Motor neuron (in vitro differentiated cells): ENCODE measurements around the gene ANKRD44. TPM values are rescaled to one million over a fixed set of nuclear protein-coding genes. Genes with fewer than 3 reads are reported as not detected.
"Not testable (repeated sequence)": the region's sequence is repeated elsewhere in the genome, so short reads cannot be mapped to it uniquely, and the experiment has no call there.

ENCODE experiments used
- ATAC-seq, 8 experiments: fragments of 200-7000 bp; cut with Tn5 transposase; replicated peaks in 6 of 8; 2 replicates each; pipeline ENCODE4 v1.8.0; 2021; ENCODE audit warnings: mild to moderate bottlenecking in 8 of 8, moderate library complexity in 8 of 8
- H3K27ac ChIP-seq, 2 donors: fragments of 250-450 bp; sonication (Bioruptor Pico); 2 replicates each; pipeline ENCODE4 v1.9.0; 2021; ENCODE audit warnings: antibody characterized with exemption in 2 of 2, mild to moderate bottlenecking in 2 of 2, moderate library complexity in 1 of 2
- H3K4me1 ChIP-seq, 2 donors: fragments of 250-450 bp; sonication (Bioruptor Pico); replicated peaks in 1 of 2; 2 replicates each; pipeline ENCODE4 v1.6.1; 2021; ENCODE audit warnings: antibody characterized with exemption in 2 of 2, mild to moderate bottlenecking in 2 of 2, moderate library complexity in 1 of 2
- H3K4me3 ChIP-seq, 5 donors: fragments of 250-450 bp; sonication (Bioruptor Pico); 2 replicates each; pipeline ENCODE4 v1.9.0; 2021; ENCODE audit warnings: antibody characterized with exemption in 5 of 5, mild to moderate bottlenecking in 5 of 5, moderate library complexity in 4 of 5
- WGBS, 10 experiments: fragments of 450-650 bp; shearing (Covaris generic); methylation state at CpG; one replicate each; pipeline ENCODE4 v1.0.0; 2022; 5-methylcytosine and 5-hydroxymethylcytosine counted together
- in situ Hi-C, 9 experiments: fragments of 400-800 bp; cut with MboI; loops; one replicate each; pipeline ENCODE4 v1.15.0; 2021; ENCODE audit warnings: low sequenced_read_pairs in 9 of 9, low pct_unique_long_range_greater_than_20kb in 2 of 9; ENCODE audit not compliant: unreplicated experiment in 9 of 9
- total RNA-seq, 8 experiments: library from RNA; unstranded; fragments of 300-600 nt; gene quantifications; 2 replicates each; pipeline versions ENCODE4 v1.2.3 to v1.2.4, GENCODE V29; 2022

The ANKRD44 gene
- total RNA-seq, 8 experiments from 2014 or later, result 3.4 to 28.8 (median 14.8) TPM

DNA sequence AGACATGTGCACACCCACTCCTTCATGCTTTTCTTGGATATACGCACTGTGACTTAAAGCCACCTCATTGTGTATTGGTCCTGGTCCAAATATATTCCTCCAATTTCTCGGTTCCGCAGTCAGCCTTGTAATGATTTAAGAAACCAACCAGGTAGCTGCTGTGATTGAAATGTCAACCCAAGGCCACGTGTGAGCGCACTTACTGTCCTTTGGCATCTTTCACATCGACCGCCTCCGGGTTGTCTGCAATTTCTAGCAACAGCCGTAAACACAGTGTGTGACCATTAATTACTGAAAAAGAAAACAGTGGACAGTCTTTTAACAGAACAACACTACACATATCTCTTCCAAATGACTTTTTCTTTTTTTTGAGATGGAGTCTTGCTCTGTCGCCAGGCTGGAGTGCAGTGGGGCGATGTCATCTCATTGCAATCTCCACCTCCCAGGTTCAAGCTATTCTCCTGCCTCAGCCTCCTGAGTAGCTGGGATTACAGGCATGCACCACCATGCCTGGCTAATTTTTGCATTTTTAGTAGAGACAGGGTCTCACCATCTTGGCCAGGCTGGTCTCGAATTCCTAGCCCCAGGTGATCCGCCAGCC lies 301.7 kb downstream of the ANKRD44 start:
- H3K4me3 ChIP-seq, in situ Hi-C loops, H3K27ac ChIP-seq, ATAC-seq: not testable (repeated sequence)
- WGBS, 10 experiments, result 79 to 100% (median 96%) methylated on average over 1 to 13 of the region's 13 CpGs
- peaks cover 24 to 31% of the 10 kb centered on the region in 2 donors for H3K4me1 ChIP-seq

DNA sequence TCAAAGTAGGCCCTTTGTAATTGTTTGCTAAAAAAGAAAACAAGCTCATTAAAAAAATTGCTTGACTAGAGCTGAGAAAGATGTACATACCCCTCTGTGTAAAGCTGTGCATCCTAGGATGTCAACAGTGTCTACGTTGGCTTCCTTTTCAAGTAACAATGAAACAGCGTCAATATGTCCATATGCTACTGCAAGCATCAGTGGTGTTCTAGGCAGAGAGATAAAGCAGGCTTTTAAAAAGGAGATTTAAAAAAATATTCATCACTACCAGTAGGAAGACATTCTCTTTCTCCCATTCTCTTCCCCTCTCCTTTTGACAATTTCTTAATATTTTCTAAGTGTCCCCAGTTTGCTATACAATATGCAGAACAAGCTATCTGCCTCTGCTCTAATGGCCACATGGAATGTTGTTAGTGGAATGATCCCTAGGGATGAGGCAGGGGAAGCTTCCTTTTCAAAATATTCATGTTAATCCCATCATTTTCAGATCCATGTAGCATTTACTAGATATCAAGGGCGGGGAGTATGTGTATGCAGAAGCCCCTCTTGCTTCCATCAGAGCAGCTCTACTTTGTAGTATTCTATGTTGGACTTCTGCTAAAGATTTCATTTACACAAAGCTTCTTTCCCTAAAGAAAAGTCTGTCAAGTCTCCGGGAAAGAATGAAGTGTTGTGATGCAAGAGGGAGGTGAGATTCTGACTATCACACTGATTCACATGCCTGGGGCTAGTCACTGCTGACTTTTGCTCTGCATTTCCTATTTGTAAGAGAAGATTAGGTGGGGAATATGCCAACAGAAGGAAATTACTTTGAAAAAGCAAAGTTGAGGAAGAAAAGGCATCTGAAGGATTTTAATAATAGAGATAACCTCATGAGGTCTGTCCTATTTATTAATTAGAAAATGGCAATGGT lies 302.6 kb downstream of the ANKRD44 start:
- Histone ChIP-seq H3K4me1 (peaks cover 24 to 31% of the 10 kb centered on the region in 2 donors), H3K27ac (peak overlapping the region; percentile 2 to 10), H3K4me3 (no peak overlapping the region)
- WGBS, 10 experiments, result 32 to 90% (median 64%) methylated on average over 2 to 4 of the region's 4 CpGs; no CpG with 5 or more reads in 1 of the 10 experiments
- ATAC-seq, result peak in 7 of 8 experiments; percentile 23 to 87 (median 49)
- in situ Hi-C loops, result no loop called here

DNA sequence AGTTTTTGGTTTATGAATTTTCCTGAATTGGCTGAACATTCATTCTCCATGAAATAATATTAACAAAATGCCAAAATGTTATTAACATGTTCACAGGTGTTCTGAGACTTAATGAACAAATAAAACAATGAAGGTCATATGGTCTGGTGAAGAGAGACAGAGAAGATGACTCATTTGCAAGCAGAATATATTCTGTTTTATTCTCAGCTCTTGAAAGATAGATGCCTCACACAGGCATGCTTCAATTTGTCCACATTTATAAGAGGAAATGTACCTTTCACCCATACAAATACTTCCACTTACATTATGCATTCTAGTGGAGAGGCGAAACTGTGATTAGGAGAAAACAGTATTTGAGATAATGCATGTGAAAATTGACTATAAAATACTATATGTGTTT lies 308.7 kb downstream of the ANKRD44 start:
- H3K27ac ChIP-seq, result no peak overlapping the region
- 40 to 100% (median 92%) methylated on average over 1 of the region's 1 CpG; no CpG with 5 or more reads in 3 of the 10 experiments for WGBS, 10 experiments
- no peak overlapping the region for H3K4me3 ChIP-seq
- no peaks in the 10 kb centered on the region for H3K4me1 ChIP-seq
- in situ Hi-C loops, result no loop called here
- no peak for ATAC-seq

DNA sequence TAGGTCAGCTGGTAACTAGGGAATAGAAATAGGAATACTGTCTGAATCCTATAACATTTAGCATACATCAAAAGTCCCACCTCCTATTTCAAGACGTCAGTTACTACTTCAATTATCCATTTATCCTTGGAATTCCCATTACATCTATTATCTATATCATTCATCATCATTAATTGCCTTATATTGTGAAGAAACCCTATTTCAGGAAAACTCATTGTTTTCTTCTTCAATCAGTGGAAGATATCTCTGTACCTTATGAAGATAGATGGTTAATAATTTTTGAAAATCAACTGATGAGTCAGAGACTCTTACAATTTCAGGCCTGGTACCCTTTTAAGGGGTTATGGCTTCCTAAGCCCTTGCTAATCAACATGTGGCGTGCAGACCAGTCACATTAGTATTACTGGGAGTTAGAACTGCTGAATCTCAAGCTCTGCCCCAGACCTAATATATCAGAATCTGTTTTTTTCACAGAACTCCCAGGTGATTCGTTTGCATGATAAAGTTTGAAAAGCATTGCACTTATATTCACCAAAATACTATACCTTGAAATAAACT lies 314.7 kb downstream of the ANKRD44 start:
- Histone ChIP-seq H3K4me3 (no peak overlapping the region), H3K4me1 (peaks cover 1 to 12% of the 10 kb centered on the region in 2 donors), H3K27ac (no peak overlapping the region)
- WGBS, 10 experiments, result 37 to 100% (median 65%) methylated on average over 1 to 3 of the region's 3 CpGs; no CpG with 5 or more reads in 1 of the 10 experiments
- ATAC-seq, result peak in 2 of 8 experiments; percentile 20 to 23
- in situ Hi-C loops, result no loop called here

DNA sequence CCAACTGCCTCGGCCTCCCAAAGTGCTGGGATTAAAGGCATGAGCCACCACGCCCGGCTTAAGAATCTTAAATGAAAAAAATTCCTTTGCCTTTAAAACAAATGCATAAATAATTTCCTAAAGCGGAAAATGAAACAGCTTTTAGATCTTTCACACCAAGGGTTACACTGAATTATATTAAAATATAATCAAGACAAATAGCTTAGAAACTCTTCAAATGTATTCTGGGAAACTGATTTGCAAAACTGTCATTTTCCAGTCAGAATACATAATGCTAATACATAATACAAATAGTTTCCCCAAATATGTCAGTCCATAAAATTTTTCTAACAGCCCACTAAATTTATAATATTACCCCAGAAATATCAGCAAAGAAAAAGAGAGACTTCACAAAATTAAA lies 315.8 kb downstream of the ANKRD44 start:
- ATAC-seq, result peak in 3 of 8 experiments; percentile 26 to 84 (median 32)
- Histone ChIP-seq H3K27ac (no peak overlapping the region), H3K4me1 (peaks cover 4 to 19% of the 10 kb centered on the region in 2 donors), H3K4me3 (no peak overlapping the region)
- 0 to 100% (median 94%) methylated on average over 1 to 4 of the region's 4 CpGs; no CpG with 5 or more reads in 1 of the 10 experiments for WGBS, 10 experiments
- in situ Hi-C loops, result no loop called here

DNA sequence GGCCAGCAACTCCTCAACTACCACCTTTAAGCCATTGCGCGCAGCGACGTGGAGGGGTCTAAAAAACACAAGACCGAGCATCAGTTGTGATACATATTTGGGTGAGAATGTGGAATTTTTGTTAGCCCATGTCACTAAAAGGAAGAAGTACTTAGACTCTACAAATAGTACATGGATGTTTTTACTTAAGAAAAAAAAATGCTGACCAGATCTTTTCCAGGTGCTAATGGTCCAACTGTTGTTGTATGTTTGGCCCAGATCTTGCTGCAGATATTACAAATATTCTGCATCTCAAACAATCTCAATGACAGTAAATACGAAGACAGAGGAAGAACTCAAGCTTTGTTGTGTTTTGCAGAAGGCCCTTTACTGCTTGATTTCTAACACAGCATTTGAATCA lies 317.0 kb downstream of the ANKRD44 start:
- H3K4me1 ChIP-seq, result peaks cover 8 to 28% of the 10 kb centered on the region in 2 donors
- 57 to 100% (median 92%) methylated on average over 1 to 6 of the region's 6 CpGs; no CpG with 5 or more reads in 1 of the 10 experiments for WGBS, 10 experiments
- H3K4me3 ChIP-seq, result no peak overlapping the region
- H3K27ac ChIP-seq, result no peak overlapping the region
- in situ Hi-C loops, result no loop called here
- no peak for ATAC-seq

DNA sequence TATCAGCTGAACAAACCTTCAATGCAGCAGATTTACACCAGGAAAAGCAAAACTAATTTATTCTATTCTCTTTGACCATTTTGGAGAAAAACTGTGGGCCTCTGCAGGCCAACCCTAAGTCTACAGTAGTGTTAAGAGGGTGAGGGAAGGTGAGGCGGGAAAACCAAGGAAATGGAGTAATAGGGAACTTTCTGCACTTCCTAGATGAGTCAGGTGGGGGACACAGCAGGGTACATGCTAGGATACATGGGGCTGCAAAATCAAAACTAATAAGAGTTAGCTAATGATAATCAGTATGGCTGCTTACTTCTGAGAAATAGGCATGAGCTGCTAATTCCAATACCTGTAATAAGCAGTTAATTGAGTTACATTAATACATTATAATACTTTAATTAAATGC lies 318.1 kb downstream of the ANKRD44 start:
- H3K27ac ChIP-seq, result no peak overlapping the region
- no peak for ATAC-seq
- WGBS, 10 experiments, result 83 to 100% (median 100%) methylated on average over 1 of the region's 1 CpG; no CpG with 5 or more reads in 3 of the 10 experiments
- H3K4me3 ChIP-seq, result no peak overlapping the region
- in situ Hi-C loops, result no loop called here
- peaks cover 18 to 39% of the 10 kb centered on the region in 2 donors for H3K4me1 ChIP-seq

DNA sequence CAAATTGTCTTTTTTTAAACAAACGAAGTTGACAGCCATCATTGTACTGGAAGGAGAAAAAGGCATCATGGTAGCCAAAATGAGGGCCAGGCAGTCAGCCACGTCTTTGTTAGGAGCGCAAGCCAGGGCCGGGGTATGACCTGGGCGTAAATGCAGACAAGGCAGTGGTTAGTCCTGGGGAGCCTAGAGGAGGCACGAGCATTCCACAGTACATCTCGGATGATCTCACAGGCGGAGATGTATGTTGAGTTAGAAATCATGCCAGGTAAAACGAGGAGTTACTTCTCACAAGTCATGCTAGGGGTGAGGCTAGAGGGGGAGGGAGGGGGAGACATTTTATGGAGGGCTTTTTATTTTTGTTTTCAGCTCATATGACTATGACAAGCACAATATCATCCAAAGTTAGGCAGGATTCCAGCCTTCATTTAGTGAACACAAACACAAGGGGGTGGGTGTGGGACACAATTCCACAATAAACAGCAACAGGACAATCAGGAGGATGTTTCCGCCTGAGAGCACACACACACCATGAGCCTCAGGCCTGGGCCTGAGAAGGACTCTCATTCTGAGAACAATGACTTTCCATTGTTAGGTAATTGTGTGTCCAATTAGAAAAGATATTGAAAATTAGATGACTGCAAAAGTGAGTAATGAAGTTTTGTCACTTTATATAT lies 319.7 kb downstream of the ANKRD44 start:
- in situ Hi-C loops, result no loop called here
- Histone ChIP-seq H3K4me3 (no peak overlapping the region), H3K27ac (no peak overlapping the region), H3K4me1 (peaks cover 20 to 50% of the 10 kb centered on the region in 2 donors)
- ATAC-seq, result peak in 4 of 8 experiments; percentile 42 to 71 (median 58)
- WGBS, 10 experiments, result 50 to 100% (median 90%) methylated on average over 1 to 10 of the region's 10 CpGs

DNA sequence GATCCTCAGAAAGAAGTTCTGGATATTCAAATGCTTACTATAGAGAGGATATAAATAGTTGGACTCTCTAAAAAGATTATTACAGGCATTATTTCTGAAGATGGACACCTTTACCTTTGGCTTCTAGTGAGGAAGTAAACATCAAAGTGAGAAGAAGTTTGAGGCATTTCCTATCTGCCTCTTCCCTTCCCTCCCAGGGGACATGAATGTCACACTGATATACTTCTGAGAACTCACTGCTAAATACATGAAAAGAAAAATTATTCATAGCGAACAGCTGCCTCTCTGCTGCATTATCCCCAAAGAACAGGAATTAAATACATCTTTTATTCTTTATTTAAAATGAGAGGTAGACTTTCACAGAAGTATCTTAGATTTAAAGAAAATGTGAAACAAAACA lies 320.5 kb downstream of the ANKRD44 start:
- Histone ChIP-seq H3K4me3 (no peak overlapping the region), H3K27ac (no peak overlapping the region), H3K4me1 (peaks cover 20 to 45% of the 10 kb centered on the region in 2 donors)
- WGBS, 10 experiments, result 43 to 100% (median 94%) methylated on average over 1 of the region's 1 CpG; no CpG with 5 or more reads in 6 of the 10 experiments
- no peak for ATAC-seq
- in situ Hi-C loops, result no loop called here

DNA sequence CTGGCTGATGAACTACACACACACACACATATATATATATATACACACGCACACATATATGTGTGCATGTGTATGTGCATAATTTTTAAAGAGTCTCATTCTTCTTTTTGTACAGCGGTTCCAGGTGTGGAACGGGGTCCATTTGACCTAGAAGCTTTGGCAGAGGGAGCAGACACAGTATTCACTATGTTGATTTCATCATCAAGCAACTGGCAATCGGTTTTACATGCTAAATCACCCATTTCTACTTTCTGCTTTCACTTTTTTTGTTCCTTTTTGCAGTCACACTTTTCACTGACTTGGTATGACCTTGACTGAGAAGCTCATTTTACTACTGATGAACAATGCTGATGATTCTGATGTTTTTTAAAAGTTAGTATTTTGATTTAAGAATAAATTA lies 321.1 kb downstream of the ANKRD44 start:
- no peak overlapping the region for H3K27ac ChIP-seq
- in situ Hi-C loops, result no loop called here
- peaks cover 20 to 45% of the 10 kb centered on the region in 2 donors for H3K4me1 ChIP-seq

DNA sequence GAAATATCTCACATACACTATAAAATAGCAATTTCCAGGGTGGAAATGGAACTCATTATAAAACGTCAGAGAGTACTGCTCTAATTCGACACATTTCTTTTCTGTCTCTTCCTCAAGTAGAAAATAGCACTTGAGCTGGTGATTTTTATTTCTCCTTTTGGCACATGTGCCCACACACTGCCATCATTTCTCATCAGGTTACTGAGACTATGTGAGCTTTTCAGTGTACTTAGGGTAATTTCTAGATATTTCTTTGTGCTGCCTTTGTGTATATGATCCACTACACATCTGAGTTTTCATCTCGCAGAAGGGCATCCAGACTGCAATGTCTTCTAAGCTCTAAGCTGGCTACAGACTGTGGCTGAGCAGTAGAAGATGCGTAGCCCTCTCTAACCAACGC lies 321.9 kb downstream of the ANKRD44 start:
- peak in 1 of 8 experiments; percentile 20 for ATAC-seq
- H3K27ac ChIP-seq, result peak overlapping the region; percentile 71 to 72
- no peak overlapping the region for H3K4me3 ChIP-seq
- in situ Hi-C loops, result no loop called here
- peaks cover 20 to 48% of the 10 kb centered on the region in 2 donors for H3K4me1 ChIP-seq
- WGBS, 10 experiments, result 35 to 100% (median 72%) methylated on average over 1 to 5 of the region's 5 CpGs

More for the DNA sequence above, 321.1 kb downstream of the ANKRD44 start:
- H3K4me3 ChIP-seq, result no peak overlapping the region
- ATAC-seq, result no peak
- WGBS, 10 experiments, result 29 to 100% (median 89%) methylated on average over 1 to 4 of the region's 4 CpGs; no CpG with 5 or more reads in 3 of the 10 experiments

DNA sequence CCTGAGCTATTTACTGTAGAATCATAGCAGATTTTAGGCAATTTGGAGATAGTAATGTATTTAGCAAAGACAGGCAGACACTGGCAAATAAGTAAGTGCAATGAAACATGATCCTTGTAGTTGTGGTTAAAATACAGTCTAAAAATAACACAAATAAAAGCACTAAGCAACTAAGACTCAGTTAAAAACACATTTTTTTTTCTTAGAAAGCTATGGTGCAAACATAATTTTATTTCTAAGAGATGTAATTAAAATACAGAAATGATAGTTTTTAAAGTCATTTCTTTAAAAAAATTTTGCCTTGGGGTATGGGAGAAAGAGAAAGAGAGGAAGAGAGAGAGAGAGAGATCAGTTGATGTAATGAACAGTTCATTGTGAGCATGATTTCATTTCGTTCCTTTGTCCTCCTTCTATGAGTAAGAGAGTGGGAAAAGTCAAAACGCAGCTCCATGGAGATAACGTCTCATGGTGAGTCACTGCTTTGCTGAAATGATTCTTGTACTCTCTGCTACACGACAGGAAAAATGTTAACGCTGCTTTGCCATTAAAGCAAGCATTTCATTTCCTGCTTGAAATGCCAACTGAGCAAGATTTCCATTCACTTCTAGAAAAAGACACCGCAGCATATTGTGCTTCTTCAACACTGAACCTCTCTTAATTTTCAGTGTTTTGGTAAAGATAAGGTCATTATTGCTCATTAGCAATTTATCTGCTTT lies 322.8 kb downstream of the ANKRD44 start:
- peaks cover 20 to 49% of the 10 kb centered on the region in 2 donors for H3K4me1 ChIP-seq
- peak overlapping the region in 1 of 5 donors; percentile 9 for H3K4me3 ChIP-seq
- H3K27ac ChIP-seq, result peak overlapping the region; percentile 71 to 72
- peak; percentile 91 to 99 (median 97) for ATAC-seq
- WGBS, 10 experiments, result 0 to 17% (median 6%) methylated on average over 3 to 6 of the region's 6 CpGs; no CpG with 5 or more reads in 1 of the 10 experiments
- in situ Hi-C loops, result no loop called here
